ENCODE data around the gene PIAS4.
"Not testable (repeated sequence)": the region's sequence is repeated elsewhere in the genome, so short reads cannot be mapped to it uniquely, and the experiment has no call there.

PIAS4 gene

GRCh38 chr19:4007021-4007835, at the start of gene PIAS4:
TSS of gene PIAS4 (plus strand) at chr19:4007736. CDS start at chr19:4007761, 25 bp downstream.
- peak; percentile 94 for DNase-seq

- no peak for DNase-seq
These were observed 48.4 kb upstream of the PIAS4 start for GRCh38 chr19:3958836-3959765.

GRCh38 chr19:3959766-3960131, 47.8 kb upstream of the PIAS4 start:
- no peak for DNase-seq

GRCh38 chr19:3961007-3961406, 46.5 kb upstream of the PIAS4 start:
- no peak for DNase-seq

- DNase-seq = no peak
These were observed 43.9 kb upstream of the PIAS4 start for GRCh38 chr19:3963458-3964255.

- DNase-seq = no peak
These were observed 43.0 kb upstream of the PIAS4 start for GRCh38 chr19:3964256-3965194.

- no peak for DNase-seq
These were observed 41.2 kb upstream of the PIAS4 start for GRCh38 chr19:3966051-3967017.

GRCh38 chr19:3967983-3968382, 39.6 kb upstream of the PIAS4 start:
- DNase-seq = not testable (repeated sequence)

- peak; percentile 100 for DNase-seq
These were observed 38.7 kb upstream of the PIAS4 start for GRCh38 chr19:3968556-3969434.

- DNase-seq = peak; percentile 89
These were observed 37.9 kb upstream of the PIAS4 start for GRCh38 chr19:3969435-3970312.

GRCh38 chr19:3970313-3970807, 37.2 kb upstream of the PIAS4 start:
- no peak for DNase-seq

- peak; percentile 98 for DNase-seq
These were observed 36.5 kb upstream of the PIAS4 start, which contains the start of gene DAPK3 for GRCh38 chr19:3970808-3971598. TSS of gene DAPK3 (minus strand) at chr19:3971099. CDS start at chr19:3969735, 1,364 bp downstream.

- no peak for DNase-seq
These were observed 32.4 kb upstream of the PIAS4 start for GRCh38 chr19:3975144-3975543.

- DNase-seq = no peak
These were observed 31.9 kb upstream of the PIAS4 start for GRCh38 chr19:3975637-3976087.

- no peak for DNase-seq
These were observed 30.9 kb upstream of the PIAS4 start for GRCh38 chr19:3976495-3977241.

Measured in fibroblast of skin of right quadriceps (primary cell).